ENCODE measurements around the gene USP28.
"Not testable (repeated sequence)": the region's sequence is repeated elsewhere in the genome, so short reads cannot be mapped to it uniquely, and the experiment has no call there.

USP28 gene

DNA sequence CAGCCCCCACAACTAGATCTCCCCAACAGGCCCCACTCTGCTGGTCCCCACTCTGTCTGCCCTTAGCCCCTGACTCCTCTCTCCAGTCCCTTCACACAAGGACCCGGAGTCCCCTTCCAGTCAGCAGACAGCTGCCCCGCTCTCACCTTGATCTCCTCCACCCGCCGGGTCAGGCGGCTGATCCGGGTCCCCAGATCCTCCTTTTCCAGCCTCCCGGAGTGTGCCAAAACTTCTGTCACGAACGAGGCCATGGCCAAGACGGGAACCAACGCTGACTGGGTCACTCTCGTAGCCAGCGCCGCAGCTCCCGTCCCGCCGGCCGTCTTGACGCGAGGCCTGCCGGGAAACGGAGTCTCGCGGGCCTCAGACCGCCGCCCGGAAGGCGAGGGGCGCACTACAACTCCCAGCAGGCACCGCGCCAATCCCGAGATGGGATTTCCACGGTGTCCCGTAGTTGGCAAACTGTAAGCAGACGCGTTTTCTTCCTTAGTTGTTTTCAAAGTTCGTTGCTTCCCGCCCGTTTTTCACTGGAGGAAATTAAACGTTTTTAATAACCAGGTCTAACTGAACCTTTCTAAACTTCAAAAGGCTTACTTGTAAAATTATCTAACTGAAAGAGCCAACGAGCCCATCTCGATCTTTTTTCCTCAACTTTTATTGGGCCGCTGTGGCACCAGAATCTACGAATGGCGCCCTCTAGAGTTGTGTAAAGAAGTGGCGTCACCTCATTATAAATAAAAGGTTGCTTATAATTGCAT lies 101.8 kb downstream of the USP28 start, which contains the start of gene ZW10:
ZW10 (minus strand) TSS at position 277 of the 758 bp plus-strand sequence; CDS start at position 251, 26 bp downstream.
- peak; percentile 81 to 92 (median 86) for DNase-seq (ENCODE audit: low read depth in 3 of 3)

DNA sequence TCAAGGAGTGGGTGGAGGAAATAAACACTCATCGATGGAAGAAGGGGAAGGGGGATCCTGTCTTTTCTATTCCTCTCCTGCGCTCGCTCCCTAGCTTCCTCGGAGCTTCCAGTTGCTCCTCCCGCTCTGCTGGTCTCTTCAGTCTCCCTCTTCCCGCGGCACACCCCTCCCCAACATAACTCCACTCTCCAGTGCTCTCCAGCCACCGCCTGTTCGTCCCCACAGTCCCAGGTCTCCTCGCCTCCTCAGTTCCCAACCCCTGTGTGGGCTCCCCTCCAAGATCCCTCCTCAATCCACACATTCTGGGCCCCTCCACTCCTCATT lies 102.3 kb downstream of the USP28 start:
- DNase-seq (ENCODE audit: low read depth in 3 of 3), result no peak

DNA sequence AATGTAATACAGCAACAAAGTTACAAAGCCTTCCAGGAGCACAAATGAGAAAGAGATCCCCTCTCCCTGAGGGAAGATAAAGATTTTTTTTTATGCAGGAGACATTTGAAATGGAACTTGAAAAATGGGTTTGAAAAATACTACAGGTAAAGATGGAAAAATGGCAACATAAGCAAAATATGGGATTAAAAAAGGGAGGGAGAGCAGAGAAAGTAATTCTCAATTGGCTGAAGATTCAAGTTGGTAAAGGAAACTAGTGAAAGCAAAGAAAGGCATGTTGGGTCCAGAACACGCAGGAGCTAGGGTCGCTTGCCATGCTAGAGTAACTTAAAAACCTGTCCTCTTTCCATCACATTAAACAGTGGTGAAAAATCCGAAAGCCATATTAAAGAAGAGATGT lies 103.4 kb downstream of the USP28 start:
- DNase-seq (ENCODE audit: low read depth in 3 of 3), result no peak

DNA sequence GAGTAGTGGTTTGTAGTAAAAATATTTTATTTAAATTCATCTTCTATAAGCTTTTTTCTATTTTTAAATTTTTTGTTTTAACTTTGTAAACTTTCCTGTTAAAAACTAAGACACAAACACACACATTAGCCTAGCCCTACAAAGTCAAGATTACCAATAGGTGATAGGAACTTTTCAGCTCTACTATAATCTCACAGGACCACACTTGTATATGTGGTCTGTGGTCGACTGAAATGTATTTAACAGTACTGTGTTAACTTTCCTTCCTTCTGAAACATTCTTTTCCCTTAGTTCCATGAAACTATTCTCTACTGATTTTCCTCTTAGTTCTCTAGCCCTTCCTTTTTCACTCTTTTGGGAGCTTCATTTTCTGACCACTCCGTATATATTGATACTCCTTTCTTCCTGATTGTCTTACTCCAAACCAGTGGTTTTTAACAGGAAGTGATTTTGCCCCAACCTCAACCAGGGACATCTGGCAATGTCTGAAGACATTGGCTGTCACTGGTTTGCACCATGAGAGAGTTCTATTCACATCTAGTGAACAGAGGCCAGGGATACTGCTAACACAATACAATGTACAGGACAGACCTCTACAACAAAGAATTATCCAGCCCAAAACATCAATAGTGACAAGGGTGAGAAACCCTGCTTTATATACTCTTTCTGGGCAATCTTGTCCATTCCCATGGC lies 110.7 kb downstream of the USP28 start:
- DNase-seq (ENCODE audit: low read depth in 3 of 3), result no peak

DNA sequence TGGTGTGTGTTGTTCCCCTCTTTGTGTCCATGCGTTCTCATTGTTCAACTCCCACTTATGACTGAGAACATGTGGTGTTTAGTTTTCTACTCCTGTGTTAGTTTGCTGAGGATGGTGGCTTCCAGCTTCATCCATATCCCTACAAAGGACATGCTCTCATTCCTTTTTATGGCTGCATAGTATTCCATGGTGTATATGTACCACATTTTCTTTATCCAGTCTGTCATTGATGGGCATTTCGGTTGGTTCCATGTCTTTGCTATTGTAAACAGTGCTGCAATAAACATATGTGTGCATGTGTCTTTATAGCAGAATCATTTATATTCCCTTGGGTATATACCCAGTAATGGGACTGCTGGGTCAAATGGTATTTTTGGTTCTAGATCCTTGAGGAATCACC lies 112.3 kb downstream of the USP28 start:
- DNase-seq (ENCODE audit: low read depth in 3 of 3), result not testable (repeated sequence)

DNA sequence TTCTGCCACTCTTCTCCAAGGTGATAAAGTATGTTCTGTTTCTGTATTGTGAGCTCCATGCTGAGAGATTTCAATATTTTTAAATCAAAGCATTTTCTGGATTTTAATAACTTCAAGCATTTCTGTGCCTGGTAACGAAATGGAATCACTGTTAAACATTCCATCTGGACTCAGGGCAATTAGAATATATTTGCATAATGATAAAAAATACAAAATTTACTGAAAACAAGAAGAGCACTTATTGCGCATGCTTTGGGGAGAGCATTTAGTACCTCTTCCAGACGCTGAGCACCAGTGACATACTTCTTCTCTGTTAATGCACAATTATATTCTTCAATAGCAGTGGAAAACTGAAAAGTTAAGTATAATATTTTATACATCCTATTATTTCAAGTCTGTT lies 115.1 kb downstream of the USP28 start:
- no peak for DNase-seq (ENCODE audit: low read depth in 3 of 3)

DNA sequence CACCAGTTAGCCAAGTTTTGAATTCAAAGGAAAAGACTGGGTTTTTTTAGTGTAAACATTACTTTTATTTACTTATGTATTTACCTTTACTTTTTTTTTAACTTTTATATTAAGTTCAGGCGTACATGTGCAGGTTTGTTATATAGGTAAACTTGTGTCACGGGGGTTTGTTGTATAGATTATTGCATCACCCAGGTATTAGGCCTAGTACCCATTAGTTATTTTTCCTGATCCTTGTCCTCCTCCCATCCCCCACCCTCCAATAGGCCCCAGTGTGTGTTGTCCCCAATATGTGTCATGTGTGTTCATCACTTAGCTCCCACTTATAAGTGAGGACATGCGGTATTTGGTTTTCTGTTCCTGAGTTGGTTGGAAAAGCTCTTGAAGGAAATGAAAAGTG lies 122.4 kb downstream of the USP28 start:
- DNase-seq (ENCODE audit: low read depth in 3 of 3), result no peak

Measured in stimulated activated CD4-positive, alpha-beta T cell treated with anti-CD3 and anti-CD28 coated beads, TNF-alpha, amount 100 ng/mL, for 24 hours (primary cell).